ENCODE data around the gene PEX26.
"Not testable (repeated sequence)": the region's sequence is repeated elsewhere in the genome, so short reads cannot be mapped to it uniquely, and the experiment has no call there.

DNA sequence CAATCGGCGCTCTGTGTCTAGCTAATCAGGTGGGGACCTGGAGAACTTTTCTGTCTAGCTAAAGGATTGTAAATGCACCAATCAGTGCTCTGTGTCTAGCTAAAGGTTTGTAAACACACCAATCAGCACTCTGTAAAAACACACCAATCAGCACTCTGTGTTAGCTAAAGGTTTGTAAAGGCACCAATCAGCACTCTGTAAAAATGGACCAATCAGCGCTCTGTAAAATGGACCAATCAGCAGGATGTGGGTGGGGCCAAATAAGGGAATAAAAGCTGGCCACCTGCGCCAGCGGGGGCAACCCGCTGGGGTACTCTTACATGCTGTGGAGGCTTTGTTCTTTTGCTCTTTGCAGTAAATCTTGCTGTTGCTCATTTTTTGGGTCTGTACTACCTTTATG is 63.2 kb downstream of the PEX26 start:
- TF ChIP-seq, protein P1, sequence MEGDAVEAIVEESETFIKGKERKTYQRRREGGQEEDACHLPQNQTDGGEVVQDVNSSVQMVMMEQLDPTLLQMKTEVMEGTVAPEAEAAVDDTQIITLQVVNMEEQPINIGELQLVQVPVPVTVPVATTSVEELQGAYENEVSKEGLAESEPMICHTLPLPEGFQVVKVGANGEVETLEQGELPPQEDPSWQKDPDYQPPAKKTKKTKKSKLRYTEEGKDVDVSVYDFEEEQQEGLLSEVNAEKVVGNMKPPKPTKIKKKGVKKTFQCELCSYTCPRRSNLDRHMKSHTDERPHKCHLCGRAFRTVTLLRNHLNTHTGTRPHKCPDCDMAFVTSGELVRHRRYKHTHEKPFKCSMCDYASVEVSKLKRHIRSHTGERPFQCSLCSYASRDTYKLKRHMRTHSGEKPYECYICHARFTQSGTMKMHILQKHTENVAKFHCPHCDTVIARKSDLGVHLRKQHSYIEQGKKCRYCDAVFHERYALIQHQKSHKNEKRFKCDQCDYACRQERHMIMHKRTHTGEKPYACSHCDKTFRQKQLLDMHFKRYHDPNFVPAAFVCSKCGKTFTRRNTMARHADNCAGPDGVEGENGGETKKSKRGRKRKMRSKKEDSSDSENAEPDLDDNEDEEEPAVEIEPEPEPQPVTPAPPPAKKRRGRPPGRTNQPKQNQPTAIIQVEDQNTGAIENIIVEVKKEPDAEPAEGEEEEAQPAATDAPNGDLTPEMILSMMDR (IDR thresholded peaks at IDR 0.05) = not testable (repeated sequence)
- TF ChIP-seq POLR2A (IDR thresholded peaks at IDR 0.05) = not testable (repeated sequence)
